OCI-LY7 (cell line): ENCODE results near the gene IFITM10. TPM values are rescaled to one million over a fixed set of nuclear protein-coding genes. Genes with fewer than 3 reads are reported as not detected.

Experiments
- BruUV-seq: library from RNA; stranded (reverse); fragments of 400-500 nt; replicated peaks from 2 replicates; lab custom pipeline; 2021; lab: Mats Ljungman, UMichigan
- CTCF ChIA-PET: fragments of 300-600 bp; sonication (Branson Sonifier 250); formaldehyde crosslinking; loops from one replicate; lab custom pipeline; 2022; ENCODE audit warnings: antibody characterized with exemption; ENCODE audit not compliant: unreplicated experiment; lab: Charles Lee
- POLR2A ChIA-PET: fragments of 300-600 bp; sonication (Branson Sonifier 250); formaldehyde crosslinking; loops from one replicate; lab custom pipeline; 2022; ENCODE audit warnings: antibody characterized with exemption; lab: Charles Lee
- DNase-seq: peaks from one replicate; pipeline ENCODE4 v3.0.0-alpha.2; 2015; ENCODE audit warnings: low spot score
- H2AFZ ChIP-seq: fragments of 200-600 bp; sonication (generic), shearing (Covaris generic); 2 replicates; pipeline ENCODE4 v1.6.1; 2014; ENCODE audit warnings: mild to moderate bottlenecking, antibody characterized with exemption, low read length, moderate library complexity
- H3K27ac ChIP-seq: fragments of 200-600 bp; sonication (generic); 2 replicates; pipeline ENCODE4 v1.5.1; 2014; ENCODE audit warnings: mixed run types, low read depth, mild to moderate bottlenecking, moderate library complexity, low read length, inconsistent platforms; ENCODE audit not compliant: poor library complexity, severe bottlenecking
- H3K36me3 ChIP-seq: fragments of 200-600 bp; sonication (generic); 2 replicates; pipeline ENCODE4 v1.6.1; 2014; ENCODE audit warnings: mild to moderate bottlenecking, antibody characterized with exemption, low read length, moderate library complexity, mixed read lengths; ENCODE audit not compliant: insufficient read depth
- H3K4me1 ChIP-seq: fragments of 200-600 bp; sonication (generic); 2 replicates; pipeline ENCODE4 v1.5.1; 2014; ENCODE audit warnings: mild to moderate bottlenecking, low read length; ENCODE audit not compliant: insufficient read depth, poor library complexity, severe bottlenecking
- H3K4me2 ChIP-seq: fragments of 200-600 bp; sonication (generic); 2 replicates; pipeline ENCODE4 v1.6.1; 2014; ENCODE audit warnings: mild to moderate bottlenecking, low read length
- H3K4me3 ChIP-seq: fragments of 200-600 bp; sonication (generic); 2 replicates; pipeline ENCODE4 v1.5.1; 2014; ENCODE audit warnings: mild to moderate bottlenecking, low read depth, low read length; ENCODE audit not compliant: poor library complexity, severe bottlenecking
- H3K79me2 ChIP-seq: fragments of 200-600 bp; sonication (generic); 2 replicates; pipeline ENCODE4 v1.6.1; 2016; ENCODE audit warnings: low read depth, mild to moderate bottlenecking, low read length, moderate library complexity, mixed read lengths; ENCODE audit not compliant: insufficient read depth
- H3K9me2 ChIP-seq: fragments of 200-600 bp; sonication (generic); 2 replicates; pipeline ENCODE4 v1.6.1; 2016; ENCODE audit warnings: mild to moderate bottlenecking, low read length, mixed read lengths; ENCODE audit not compliant: insufficient read depth
- H3K9me3 ChIP-seq: fragments of 200-600 bp; sonication (generic); 2 replicates; pipeline ENCODE4 v1.6.1; 2014; ENCODE audit warnings: mild to moderate bottlenecking, mixed run types, low read length, mixed read lengths
- H4K20me1 ChIP-seq: fragments of 200-600 bp; sonication (generic); 2 replicates; pipeline ENCODE4 v1.6.1; 2014; ENCODE audit warnings: mild to moderate bottlenecking, antibody characterized with exemption, low read length, moderate library complexity, mixed read lengths; ENCODE audit not compliant: insufficient read depth
- EZH2phosphoT487 ChIP-seq: fragments of 200-600 bp; sonication (generic); IDR thresholded peaks from 2 replicates; pipeline ENCODE4 v1.6.1; 2018; ENCODE audit warnings: low read depth, borderline replicate concordance, mild to moderate bottlenecking, mixed run types, antibody characterized with exemption, low read length, moderate library complexity, mixed read lengths
- intact Hi-C: fragments of 100-400 bp; cut with micrococcal nuclease; formaldehyde crosslinking; loops from one replicate; pipeline ENCODE4 v1.10.0; 2022; ENCODE audit not compliant: unreplicated experiment
- total RNA-seq, 2 experiments: library from RNA; depleted of rRNA in 1 of 2; stranded (reverse); fragments of >200 nt in 1 of 2; shearing (Covaris generic) in 1 of 2; gene quantifications; 2 replicates each; pipeline ENCODE4 v1.2.3, GENCODE V29; 2014 to 2022
- TF ChIP-seq, protein P1 (sequence below): fragments of 200-600 bp; sonication (generic); conservative IDR thresholded peaks from 2 replicates; pipeline ENCODE4 v1.5.1; 2014; ENCODE audit warnings: mild to moderate bottlenecking, antibody characterized with exemption, low read length, moderate library complexity, mixed read lengths

IFITM10 gene
- total RNA-seq, 2 experiments from 2014 or later: 0.30 to 0.38 TPM

GRCh38 chr11:1743585-1744136 lies 6.7 kb downstream of the IFITM10 start:
- no peaks in the 10 kb centered on the region for H3K4me1 ChIP-seq
- no peak overlapping the region for H3K27ac ChIP-seq
- no peak overlapping the region for H2AFZ ChIP-seq
- no peak overlapping the region for H3K4me3 ChIP-seq
- intact Hi-C loops: no loop called here
- H3K9me2 ChIP-seq: no peaks in the 10 kb centered on the region
- H3K36me3 ChIP-seq: no peaks in the 10 kb centered on the region
- H3K4me2 ChIP-seq: no peak overlapping the region
- H3K9me3 ChIP-seq: peaks cover 4% of the 10 kb centered on the region; the same call in 1 of the 2 replicates
- POLR2A ChIA-PET: no interaction called here
- BruUV-seq: no TSS peak
- no peak for TF ChIP-seq EZH2phosphoT487
- TF ChIP-seq, protein P1, sequence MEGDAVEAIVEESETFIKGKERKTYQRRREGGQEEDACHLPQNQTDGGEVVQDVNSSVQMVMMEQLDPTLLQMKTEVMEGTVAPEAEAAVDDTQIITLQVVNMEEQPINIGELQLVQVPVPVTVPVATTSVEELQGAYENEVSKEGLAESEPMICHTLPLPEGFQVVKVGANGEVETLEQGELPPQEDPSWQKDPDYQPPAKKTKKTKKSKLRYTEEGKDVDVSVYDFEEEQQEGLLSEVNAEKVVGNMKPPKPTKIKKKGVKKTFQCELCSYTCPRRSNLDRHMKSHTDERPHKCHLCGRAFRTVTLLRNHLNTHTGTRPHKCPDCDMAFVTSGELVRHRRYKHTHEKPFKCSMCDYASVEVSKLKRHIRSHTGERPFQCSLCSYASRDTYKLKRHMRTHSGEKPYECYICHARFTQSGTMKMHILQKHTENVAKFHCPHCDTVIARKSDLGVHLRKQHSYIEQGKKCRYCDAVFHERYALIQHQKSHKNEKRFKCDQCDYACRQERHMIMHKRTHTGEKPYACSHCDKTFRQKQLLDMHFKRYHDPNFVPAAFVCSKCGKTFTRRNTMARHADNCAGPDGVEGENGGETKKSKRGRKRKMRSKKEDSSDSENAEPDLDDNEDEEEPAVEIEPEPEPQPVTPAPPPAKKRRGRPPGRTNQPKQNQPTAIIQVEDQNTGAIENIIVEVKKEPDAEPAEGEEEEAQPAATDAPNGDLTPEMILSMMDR: no peak
- CTCF ChIA-PET: no interaction called here
- DNase-seq: no peak
- no peaks in the 10 kb centered on the region for H3K79me2 ChIP-seq
- no peaks in the 10 kb centered on the region for H4K20me1 ChIP-seq

GRCh38 chr11:1742869-1743584 lies 7.4 kb downstream of the IFITM10 start:
- Histone ChIP-seq H3K4me1 (no peaks in the 10 kb centered on the region), H3K9me3 (peaks cover 4% of the 10 kb centered on the region; the same call in 1 of the 2 replicates), H3K4me2 (no peak overlapping the region), H2AFZ (no peak overlapping the region), H3K9me2 (no peaks in the 10 kb centered on the region), H4K20me1 (no peaks in the 10 kb centered on the region), H3K4me3 (no peak overlapping the region), H3K79me2 (no peaks in the 10 kb centered on the region), H3K36me3 (no peaks in the 10 kb centered on the region), H3K27ac (no peak overlapping the region)
- POLR2A ChIA-PET: no interaction called here
- CTCF ChIA-PET: no interaction called here
- BruUV-seq: no TSS peak
- intact Hi-C loops: no loop called here
- no peak for DNase-seq
- TF ChIP-seq EZH2phosphoT487: no peak
- TF ChIP-seq, protein P1: no peak

- Histone ChIP-seq H3K79me2 (no peaks in the 10 kb centered on the region), H3K9me2 (no peaks in the 10 kb centered on the region), H4K20me1 (no peaks in the 10 kb centered on the region), H3K4me1 (no peaks in the 10 kb centered on the region), H2AFZ (no peak overlapping the region), H3K36me3 (no peaks in the 10 kb centered on the region), H3K27ac (no peak overlapping the region), H3K4me3 (no peak overlapping the region), H3K4me2 (no peak overlapping the region), H3K9me3 (peaks cover 4% of the 10 kb centered on the region; the same call in 1 of the 2 replicates)
- intact Hi-C loops: no loop called here
- ChIA-PET CTCF (interaction anchor here (0.6 kb wide), 1 partner anchor 14 kb away, joined by 3 read pairs; no protein-coding TSS in a partner anchor), POLR2A (interaction anchor here (0.7 kb wide), 1 partner anchor 42 kb away, joined by 3 read pairs; no protein-coding TSS in a partner anchor)
- no TSS peak for BruUV-seq
- no peak for TF ChIP-seq EZH2phosphoT487
- TF ChIP-seq, protein P1: no peak
- no peak for DNase-seq
Measured at GRCh38 chr11:1742371-1742770, 8.0 kb downstream of the IFITM10 start.
